ENCODE results near the gene OR7D2.
"Not testable (repeated sequence)": the region's sequence is repeated elsewhere in the genome, so short reads cannot be mapped to it uniquely, and the experiment has no call there.

Gene OR7D2

DNA sequence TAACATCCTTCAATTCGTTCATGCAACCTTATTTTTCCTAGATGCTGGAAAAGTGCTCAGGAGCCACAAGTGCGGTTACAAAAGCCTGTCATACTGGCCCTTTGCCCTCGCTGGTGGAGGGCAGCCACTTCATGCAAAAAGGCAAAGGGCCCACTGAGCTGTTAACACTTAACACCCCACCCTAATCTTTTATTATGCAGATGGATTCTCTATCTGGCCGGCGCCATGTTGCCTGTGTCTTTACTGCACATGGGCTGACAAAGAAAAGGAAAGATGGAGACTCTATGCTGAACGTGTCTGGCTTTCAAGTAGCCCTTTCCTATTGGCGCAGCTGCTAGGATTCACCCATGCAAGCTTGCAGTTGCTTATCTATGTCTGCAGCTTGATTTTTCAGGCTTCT is 10.8 kb downstream of the OR7D2 start:
- H3K4me3 ChIP-seq (ENCODE audit: low read depth, low read length) = no peak overlapping the region
- TF ChIP-seq, protein P1, sequence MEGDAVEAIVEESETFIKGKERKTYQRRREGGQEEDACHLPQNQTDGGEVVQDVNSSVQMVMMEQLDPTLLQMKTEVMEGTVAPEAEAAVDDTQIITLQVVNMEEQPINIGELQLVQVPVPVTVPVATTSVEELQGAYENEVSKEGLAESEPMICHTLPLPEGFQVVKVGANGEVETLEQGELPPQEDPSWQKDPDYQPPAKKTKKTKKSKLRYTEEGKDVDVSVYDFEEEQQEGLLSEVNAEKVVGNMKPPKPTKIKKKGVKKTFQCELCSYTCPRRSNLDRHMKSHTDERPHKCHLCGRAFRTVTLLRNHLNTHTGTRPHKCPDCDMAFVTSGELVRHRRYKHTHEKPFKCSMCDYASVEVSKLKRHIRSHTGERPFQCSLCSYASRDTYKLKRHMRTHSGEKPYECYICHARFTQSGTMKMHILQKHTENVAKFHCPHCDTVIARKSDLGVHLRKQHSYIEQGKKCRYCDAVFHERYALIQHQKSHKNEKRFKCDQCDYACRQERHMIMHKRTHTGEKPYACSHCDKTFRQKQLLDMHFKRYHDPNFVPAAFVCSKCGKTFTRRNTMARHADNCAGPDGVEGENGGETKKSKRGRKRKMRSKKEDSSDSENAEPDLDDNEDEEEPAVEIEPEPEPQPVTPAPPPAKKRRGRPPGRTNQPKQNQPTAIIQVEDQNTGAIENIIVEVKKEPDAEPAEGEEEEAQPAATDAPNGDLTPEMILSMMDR (IDR thresholded peaks at IDR 0.05; ENCODE audit: low read depth, low read length) = no peak

DNA sequence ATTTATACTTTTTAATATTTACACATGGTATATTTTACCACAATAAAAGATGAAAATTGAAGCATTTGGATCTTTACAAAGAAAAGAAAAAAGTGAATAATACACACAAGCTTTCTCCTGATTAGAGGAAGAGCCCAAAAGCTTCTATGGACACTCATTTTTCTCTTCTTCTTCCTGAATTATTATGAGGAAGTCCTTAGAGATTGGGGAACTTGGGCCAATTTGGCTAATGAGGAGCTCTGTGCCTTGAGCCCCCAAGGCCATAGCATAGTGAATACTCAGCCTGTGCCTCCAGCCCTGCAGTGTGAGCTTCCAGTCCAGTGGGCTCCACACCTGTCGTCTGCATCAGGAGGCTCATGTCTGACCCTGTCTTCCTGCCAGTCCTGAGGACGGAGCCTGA is 19.3 kb downstream of the OR7D2 start:
- H3K4me3 ChIP-seq (ENCODE audit: low read depth, low read length) = not testable (repeated sequence)

DNA sequence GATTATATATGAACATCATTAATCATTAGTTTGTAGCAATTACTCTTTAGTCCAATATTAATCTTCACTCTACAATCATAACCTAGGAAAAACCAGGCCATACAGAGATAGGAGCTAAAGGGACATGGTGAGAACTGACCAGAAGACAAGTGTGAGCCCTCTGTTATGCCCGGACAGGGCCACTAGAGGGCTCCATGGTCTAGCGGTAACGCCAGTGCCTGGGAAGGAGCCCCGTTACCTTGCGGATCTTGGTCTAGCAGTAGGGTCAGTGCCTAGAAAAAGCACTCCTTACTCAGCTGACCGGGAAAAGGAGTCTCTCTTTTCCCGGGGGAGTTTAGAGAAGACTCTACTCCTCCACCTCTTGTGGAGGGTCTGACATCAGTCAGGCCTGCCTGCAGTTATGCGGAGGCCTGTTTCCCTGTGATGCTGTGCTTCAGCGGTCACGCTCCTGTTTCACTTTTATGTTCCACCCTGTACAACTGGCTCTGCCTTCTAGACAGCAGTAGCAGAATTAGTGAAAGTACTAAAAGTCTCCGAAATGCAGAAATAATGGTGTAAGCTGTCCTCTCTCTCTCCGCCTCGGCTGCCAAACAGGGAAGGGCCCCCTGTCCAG is 26.8 kb downstream of the OR7D2 start:
- TF ChIP-seq, protein P1 (IDR thresholded peaks at IDR 0.05; ENCODE audit: low read depth, low read length) = peak; percentile 96
- 0 out of 2 replicates have a peak overlapping the region, but pooled peaks have one; percentile 27 for H3K4me3 ChIP-seq (ENCODE audit: low read depth, low read length)

DNA sequence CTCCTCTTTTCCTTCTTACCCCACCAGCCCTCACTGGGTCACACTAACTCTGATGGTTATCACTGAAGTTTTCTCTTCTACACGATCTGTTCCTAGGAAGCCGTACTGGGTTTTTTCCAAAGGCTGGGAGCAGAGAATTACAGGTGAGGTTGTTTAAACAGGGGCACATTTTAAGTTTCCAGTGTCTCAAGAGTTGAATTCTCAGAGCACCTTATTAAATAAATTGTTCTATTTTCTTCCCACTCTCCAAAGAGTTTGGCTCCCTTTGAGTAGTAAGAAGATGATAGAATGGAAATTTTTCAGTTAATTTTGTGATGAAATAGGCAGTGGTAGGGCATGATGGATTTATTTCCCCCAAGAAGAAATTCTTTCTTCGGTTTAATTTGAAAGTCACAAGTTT is 40.7 kb downstream of the OR7D2 start, which contains the start of gene OR7D4:
Gene OR7D4, minus strand, starts transcription at position 101 of the 400 bp plus-strand sequence. CDS start 4,752 bp downstream, outside the sequence.
- TF ChIP-seq, protein P1 (IDR thresholded peaks at IDR 0.05; ENCODE audit: low read depth, low read length) = no peak
- no peak within 1 kb of the TSS for H3K4me3 ChIP-seq (ENCODE audit: low read depth, low read length)
